ENCODE results near the gene SYT3.
A peak's percentile ranks its signal among the peaks of the same experiment; 100 is the strongest.

Gene SYT3

GRCh38 chr19:50647879-50648615, 8.4 kb upstream of the SYT3 start:
- WGBS (ENCODE audit: insufficient coverage) = 88% methylated on average over 7 of the region's 10 CpGs
- H3K27ac ChIP-seq (ENCODE audit: insufficient read depth in 1 of 2, low read depth in 1 of 2, low read length in 2 of 2, poor library complexity in 1 of 2, severe bottlenecking in 2 of 2) = no peak overlapping the region
- H3K27me3 ChIP-seq (replicated peaks in 2 of 5; ENCODE audit: control insufficient read depth in 4 of 5, insufficient read depth in 5 of 5, low read length in 4 of 5) = peaks cover 0 to 59% (median 0%) of the 10 kb centered on the region in 5 experiments
- no peak for DNase-seq
- H3K4me1 ChIP-seq (ENCODE audit: control extremely low read depth in 1 of 4, control insufficient read depth in 4 of 4, insufficient read depth in 4 of 4, low read length in 3 of 4) = no peaks in the 10 kb centered on the region
- H3K4me3 ChIP-seq (ENCODE audit: control insufficient read depth in 1 of 7, extremely low read depth in 1 of 7, insufficient read depth in 4 of 7, low read depth in 2 of 7, low read length in 6 of 7) = no peak overlapping the region
- no peaks in the 10 kb centered on the region for H3K36me3 ChIP-seq (ENCODE audit: control insufficient read depth in 4 of 4, insufficient read depth in 4 of 4, low read length in 3 of 4)
- ChIA-PET POLR2A (no interaction called here), CTCF (no interaction called here)
- H3K9me3 ChIP-seq (ENCODE audit: control extremely low read depth in 1 of 5, control insufficient read depth in 4 of 5, insufficient read depth in 2 of 5, low read depth in 1 of 5, low read length in 4 of 5) = peaks cover 0 to 1% (median 0%) of the 10 kb centered on the region in 5 experiments

GRCh38 chr19:50646074-50646807, 6.6 kb upstream of the SYT3 start:
- no peak for DNase-seq
- 77% methylated on average over 5 of the region's 6 CpGs for WGBS (ENCODE audit: insufficient coverage)

GRCh38 chr19:50645107-50645506, 5.4 kb upstream of the SYT3 start:
- Histone ChIP-seq H3K4me1 (ENCODE audit: control extremely low read depth in 1 of 4, control insufficient read depth in 4 of 4, insufficient read depth in 4 of 4, low read length in 3 of 4) (peaks cover 0 to under 1% (median under 1%) of the 10 kb centered on the region in 4 experiments), H3K27me3 (replicated peaks in 2 of 5; ENCODE audit: control insufficient read depth in 4 of 5, insufficient read depth in 5 of 5, low read length in 4 of 5) (peaks cover 0 to 62% (median 2%) of the 10 kb centered on the region in 5 experiments), H3K9me3 (ENCODE audit: control extremely low read depth in 1 of 5, control insufficient read depth in 4 of 5, insufficient read depth in 2 of 5, low read depth in 1 of 5, low read length in 4 of 5) (peaks cover 0 to 1% (median 0%) of the 10 kb centered on the region in 5 experiments), H3K4me3 (ENCODE audit: control insufficient read depth in 1 of 7, extremely low read depth in 1 of 7, insufficient read depth in 4 of 7, low read depth in 2 of 7, low read length in 6 of 7) (no peak overlapping the region), H3K27ac (ENCODE audit: insufficient read depth in 1 of 2, low read depth in 1 of 2, low read length in 2 of 2, poor library complexity in 1 of 2, severe bottlenecking in 2 of 2) (no peak overlapping the region), H3K36me3 (ENCODE audit: control insufficient read depth in 4 of 4, insufficient read depth in 4 of 4, low read length in 3 of 4) (no peaks in the 10 kb centered on the region)
- no peak for DNase-seq
- WGBS (ENCODE audit: insufficient coverage) = 72% methylated on average over 6 of the region's 6 CpGs
- ChIA-PET CTCF (no interaction called here), POLR2A (no interaction called here)

More at GRCh38 chr19:50646074-50646807, 6.6 kb upstream of the SYT3 start:
- Histone ChIP-seq H3K36me3 (ENCODE audit: control insufficient read depth in 4 of 4, insufficient read depth in 4 of 4, low read length in 3 of 4) (no peaks in the 10 kb centered on the region), H3K4me1 (ENCODE audit: control extremely low read depth in 1 of 4, control insufficient read depth in 4 of 4, insufficient read depth in 4 of 4, low read length in 3 of 4) (no peaks in the 10 kb centered on the region), H3K27ac (ENCODE audit: insufficient read depth in 1 of 2, low read depth in 1 of 2, low read length in 2 of 2, poor library complexity in 1 of 2, severe bottlenecking in 2 of 2) (no peak overlapping the region), H3K9me3 (ENCODE audit: control extremely low read depth in 1 of 5, control insufficient read depth in 4 of 5, insufficient read depth in 2 of 5, low read depth in 1 of 5, low read length in 4 of 5) (peaks cover 0 to 1% (median 0%) of the 10 kb centered on the region in 5 experiments), H3K4me3 (ENCODE audit: control insufficient read depth in 1 of 7, extremely low read depth in 1 of 7, insufficient read depth in 4 of 7, low read depth in 2 of 7, low read length in 6 of 7) (no peak overlapping the region), H3K27me3 (replicated peaks in 2 of 5; ENCODE audit: control insufficient read depth in 4 of 5, insufficient read depth in 5 of 5, low read length in 4 of 5) (peaks cover 0 to 58% (median 0%) of the 10 kb centered on the region in 5 experiments)
- ChIA-PET CTCF (no interaction called here), POLR2A (no interaction called here)

GRCh38 chr19:50644315-50644915, 4.7 kb upstream of the SYT3 start:
- peaks cover 0 to 1% (median 0%) of the 10 kb centered on the region in 5 experiments for H3K9me3 ChIP-seq (ENCODE audit: control extremely low read depth in 1 of 5, control insufficient read depth in 4 of 5, insufficient read depth in 2 of 5, low read depth in 1 of 5, low read length in 4 of 5)
- CTCF ChIA-PET = no interaction called here
- peaks cover 0 to 7% (median 3%) of the 10 kb centered on the region in 4 experiments for H3K4me1 ChIP-seq (ENCODE audit: control extremely low read depth in 1 of 4, control insufficient read depth in 4 of 4, insufficient read depth in 4 of 4, low read length in 3 of 4)
- DNase-seq = no peak
- H3K27me3 ChIP-seq (replicated peaks in 2 of 5; ENCODE audit: control insufficient read depth in 4 of 5, insufficient read depth in 5 of 5, low read length in 4 of 5) = peaks cover 0 to 66% (median 2%) of the 10 kb centered on the region in 5 experiments
- POLR2A ChIA-PET = no interaction called here
- 60% methylated on average over 1 of the region's 1 CpG for WGBS (ENCODE audit: insufficient coverage)
- H3K27ac ChIP-seq (ENCODE audit: insufficient read depth in 1 of 2, low read depth in 1 of 2, low read length in 2 of 2, poor library complexity in 1 of 2, severe bottlenecking in 2 of 2) = no peak overlapping the region
- H3K36me3 ChIP-seq (ENCODE audit: control insufficient read depth in 4 of 4, insufficient read depth in 4 of 4, low read length in 3 of 4) = no peaks in the 10 kb centered on the region
- H3K4me3 ChIP-seq (ENCODE audit: control insufficient read depth in 1 of 7, extremely low read depth in 1 of 7, insufficient read depth in 4 of 7, low read depth in 2 of 7, low read length in 6 of 7) = no peak overlapping the region

GRCh38 chr19:50640368-50640767, 687 bp upstream of the SYT3 start:
- ChIA-PET CTCF (no interaction called here), POLR2A (no interaction called here)
- Histone ChIP-seq H3K27me3 (replicated peaks in 2 of 5; ENCODE audit: control insufficient read depth in 4 of 5, insufficient read depth in 5 of 5, low read length in 4 of 5) (peaks cover 2 to 76% (median 14%) of the 10 kb centered on the region in 5 experiments), H3K27ac (ENCODE audit: insufficient read depth in 1 of 2, low read depth in 1 of 2, low read length in 2 of 2, poor library complexity in 1 of 2, severe bottlenecking in 2 of 2) (no peak overlapping the region), H3K4me1 (ENCODE audit: control extremely low read depth in 1 of 4, control insufficient read depth in 4 of 4, insufficient read depth in 4 of 4, low read length in 3 of 4) (peaks cover 0 to 9% (median 5%) of the 10 kb centered on the region in 4 experiments), H3K9me3 (ENCODE audit: control extremely low read depth in 1 of 5, control insufficient read depth in 4 of 5, insufficient read depth in 2 of 5, low read depth in 1 of 5, low read length in 4 of 5) (peaks cover 0 to 6% (median 4%) of the 10 kb centered on the region in 5 experiments), H3K4me3 (ENCODE audit: control insufficient read depth in 1 of 7, extremely low read depth in 1 of 7, insufficient read depth in 4 of 7, low read depth in 2 of 7, low read length in 6 of 7) (peak overlapping the region in 1 of 7 experiments; percentile 63), H3K36me3 (ENCODE audit: control insufficient read depth in 4 of 4, insufficient read depth in 4 of 4, low read length in 3 of 4) (no peaks in the 10 kb centered on the region)
- no CpG with 5 or more reads among the region's 2 CpGs for WGBS (ENCODE audit: insufficient coverage)
- DNase-seq = no peak

GRCh38 chr19:50638600-50638999, 1.1 kb downstream of the SYT3 start:
- no peak overlapping the region for H3K27ac ChIP-seq (ENCODE audit: insufficient read depth in 1 of 2, low read depth in 1 of 2, low read length in 2 of 2, poor library complexity in 1 of 2, severe bottlenecking in 2 of 2)
- H3K4me3 ChIP-seq (ENCODE audit: control insufficient read depth in 1 of 7, extremely low read depth in 1 of 7, insufficient read depth in 4 of 7, low read depth in 2 of 7, low read length in 6 of 7) = no peak overlapping the region
- peaks cover 5 to 23% (median 15%) of the 10 kb centered on the region in 5 experiments for H3K9me3 ChIP-seq (ENCODE audit: control extremely low read depth in 1 of 5, control insufficient read depth in 4 of 5, insufficient read depth in 2 of 5, low read depth in 1 of 5, low read length in 4 of 5)
- DNase-seq = no peak
- peaks cover 0 to 9% (median 5%) of the 10 kb centered on the region in 4 experiments for H3K4me1 ChIP-seq (ENCODE audit: control extremely low read depth in 1 of 4, control insufficient read depth in 4 of 4, insufficient read depth in 4 of 4, low read length in 3 of 4)
- 59% methylated on average over 10 of the region's 10 CpGs for WGBS (ENCODE audit: insufficient coverage)
- POLR2A ChIA-PET = no interaction called here
- peaks cover 2 to 59% (median 15%) of the 10 kb centered on the region in 5 experiments for H3K27me3 ChIP-seq (replicated peaks in 2 of 5; ENCODE audit: control insufficient read depth in 4 of 5, insufficient read depth in 5 of 5, low read length in 4 of 5)
- CTCF ChIA-PET = interaction anchor here (1.0 kb wide), 1 partner anchor 26 kb away, joined by 3 read pairs; no protein-coding TSS in a partner anchor
- H3K36me3 ChIP-seq (ENCODE audit: control insufficient read depth in 4 of 4, insufficient read depth in 4 of 4, low read length in 3 of 4) = no peaks in the 10 kb centered on the region

Measured in common myeloid progenitor, CD34-positive (primary cell).